GM19351 (cell line): ENCODE data around the gene TMLHE.
"Not testable (repeated sequence)": the region's sequence is repeated elsewhere in the genome, so short reads cannot be mapped to it uniquely, and the experiment has no call there.

Experiments used
- ATAC-seq: cut with Tn5 transposase; IDR thresholded peaks from one replicate; pipeline ENCODE4 v1.9.1; 2021; ENCODE audit warnings: mild to moderate bottlenecking, moderate library complexity; ENCODE audit not compliant: unreplicated experiment

Gene TMLHE

DNA sequence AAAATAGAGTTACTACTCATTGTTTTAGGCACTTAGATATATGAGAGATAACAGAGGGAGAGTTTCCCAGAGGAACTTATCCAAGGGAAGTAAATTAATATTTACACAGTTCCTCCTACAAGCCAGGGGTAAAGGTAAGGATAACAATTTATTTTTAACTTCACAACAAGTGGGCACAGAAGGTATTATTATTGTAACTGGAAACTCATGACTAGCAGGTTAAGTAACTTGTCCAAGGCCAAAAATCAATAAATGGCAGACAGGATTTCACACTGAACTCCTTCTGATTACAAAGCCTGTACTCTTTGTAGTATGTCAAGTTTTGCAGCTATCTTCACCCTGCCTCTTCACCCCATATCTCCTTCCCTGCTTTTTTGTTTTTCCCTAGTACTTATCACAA, 107.5 kb downstream of the TMLHE start:
- no peak for ATAC-seq

DNA sequence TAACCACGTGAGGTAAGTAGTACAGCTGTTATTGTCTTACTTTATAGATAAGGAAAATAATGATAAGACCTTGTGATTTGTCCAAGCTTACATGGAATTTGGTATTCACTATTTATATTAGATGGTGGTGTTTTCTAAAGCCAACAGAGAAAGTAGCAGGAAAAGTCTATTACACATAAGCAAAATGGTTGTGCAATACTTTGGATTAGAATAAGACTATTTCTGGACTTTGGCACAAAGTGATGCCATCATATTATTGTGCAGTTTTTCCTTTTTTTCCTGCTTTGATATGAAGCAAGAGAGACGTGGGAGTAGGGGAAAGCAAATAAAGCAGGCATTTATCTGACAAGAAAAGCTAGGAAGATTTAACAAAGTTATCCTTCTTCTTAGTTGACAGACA, 117.6 kb downstream of the TMLHE start:
- not testable (repeated sequence) for ATAC-seq

DNA sequence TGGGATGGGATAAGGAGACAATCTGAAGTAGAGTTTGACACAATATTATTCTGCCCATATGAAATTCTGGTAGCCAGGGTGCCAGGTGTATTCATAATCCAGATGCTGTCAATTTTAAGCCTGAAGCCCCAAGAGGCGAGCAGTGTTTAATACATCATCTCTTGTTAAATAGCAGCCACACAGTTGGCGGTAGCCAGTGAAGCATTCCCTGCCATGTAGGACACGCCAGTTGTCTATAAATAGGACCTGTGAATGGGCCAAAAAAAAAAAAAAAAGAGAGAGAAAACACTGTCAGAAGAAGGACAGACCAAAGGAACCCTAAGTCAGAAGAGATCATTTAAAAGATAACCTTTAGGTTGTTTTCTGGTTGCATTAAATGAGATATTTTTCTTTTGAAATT, 121.3 kb downstream of the TMLHE start:
- not testable (repeated sequence) for ATAC-seq

- not testable (repeated sequence) for ATAC-seq
Observed at GRCh38 chrX:155477136-155477535, 135.6 kb downstream of the TMLHE start.

DNA sequence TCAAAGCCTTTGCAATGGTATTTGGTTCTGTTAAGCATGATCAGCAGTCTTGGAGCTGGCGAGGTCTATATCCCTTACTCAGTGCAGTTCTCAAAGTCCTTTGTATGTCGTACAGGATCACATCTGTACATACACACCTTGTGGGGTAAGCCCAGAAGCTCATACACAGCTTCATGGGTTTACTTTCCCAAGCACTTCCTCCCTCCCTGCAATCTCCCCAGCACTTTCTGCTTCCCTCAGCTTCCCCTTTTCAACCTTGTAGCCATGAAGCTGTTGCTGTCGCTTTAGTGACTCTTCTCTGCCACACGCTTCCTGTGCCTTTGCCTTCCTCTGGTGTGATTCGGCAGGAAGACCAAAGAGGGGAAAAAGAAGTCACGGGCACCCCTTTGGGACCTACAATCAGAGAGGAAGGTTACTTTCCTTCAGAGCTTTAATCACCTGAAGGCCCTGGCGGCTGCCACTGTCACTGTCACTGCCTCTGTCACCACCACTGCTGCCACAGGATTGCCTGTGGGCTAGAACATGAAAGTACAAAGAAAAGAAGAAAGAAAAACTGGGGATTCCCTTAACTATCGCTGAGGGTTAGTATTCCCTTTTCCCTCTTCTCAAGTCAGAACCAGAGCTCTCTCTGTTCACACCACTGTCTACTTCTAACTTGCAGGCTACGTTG, 146.3 kb downstream of the TMLHE start:
- ATAC-seq: peak; percentile 63

DNA sequence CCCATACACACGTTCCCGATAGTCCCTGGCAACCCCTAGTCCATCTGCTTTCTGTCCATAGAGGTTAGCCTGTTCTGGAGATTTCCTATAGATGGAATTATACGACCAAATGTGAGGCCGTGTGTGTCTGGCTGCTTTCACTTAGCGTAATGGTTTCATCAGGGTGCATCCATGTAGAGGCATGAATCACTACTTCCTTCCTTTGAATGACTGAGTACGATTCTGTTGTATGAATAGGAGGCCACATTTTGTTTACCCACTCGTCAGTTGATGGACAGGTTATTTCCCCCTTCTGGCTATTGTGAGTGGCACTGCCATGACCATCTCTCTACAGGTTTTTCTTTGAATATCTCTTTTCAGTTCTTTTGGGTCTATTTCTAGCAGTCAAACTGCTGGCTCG, 152.3 kb downstream of the TMLHE start:
- ATAC-seq: not testable (repeated sequence)

DNA sequence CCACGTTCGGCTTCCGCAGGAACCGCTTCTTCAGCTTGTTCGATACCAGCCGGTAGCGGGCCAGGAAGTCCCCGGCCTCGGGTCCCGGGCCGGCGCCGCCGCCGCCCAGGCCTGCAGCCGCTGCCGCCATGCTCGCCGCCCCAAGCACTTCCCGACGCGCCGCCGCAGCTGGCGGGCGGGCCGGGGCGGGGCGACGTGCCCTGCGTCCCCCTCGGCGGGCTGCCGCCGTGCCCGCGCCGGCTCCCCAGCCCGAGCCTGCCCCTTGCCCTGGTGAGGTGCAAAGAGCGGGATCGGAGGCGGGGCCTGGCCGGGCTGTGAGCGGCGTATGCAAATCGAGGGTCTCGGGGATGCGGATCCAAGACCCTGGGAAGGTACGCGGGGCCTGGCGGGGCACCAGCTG, 154.3 kb downstream of the TMLHE start, which contains the start of gene F8A3:
F8A3 (minus strand) TSS at position 150 of the 400 bp plus-strand sequence; CDS start at position 130, 20 bp downstream.
- ATAC-seq: peak; percentile 73

DNA sequence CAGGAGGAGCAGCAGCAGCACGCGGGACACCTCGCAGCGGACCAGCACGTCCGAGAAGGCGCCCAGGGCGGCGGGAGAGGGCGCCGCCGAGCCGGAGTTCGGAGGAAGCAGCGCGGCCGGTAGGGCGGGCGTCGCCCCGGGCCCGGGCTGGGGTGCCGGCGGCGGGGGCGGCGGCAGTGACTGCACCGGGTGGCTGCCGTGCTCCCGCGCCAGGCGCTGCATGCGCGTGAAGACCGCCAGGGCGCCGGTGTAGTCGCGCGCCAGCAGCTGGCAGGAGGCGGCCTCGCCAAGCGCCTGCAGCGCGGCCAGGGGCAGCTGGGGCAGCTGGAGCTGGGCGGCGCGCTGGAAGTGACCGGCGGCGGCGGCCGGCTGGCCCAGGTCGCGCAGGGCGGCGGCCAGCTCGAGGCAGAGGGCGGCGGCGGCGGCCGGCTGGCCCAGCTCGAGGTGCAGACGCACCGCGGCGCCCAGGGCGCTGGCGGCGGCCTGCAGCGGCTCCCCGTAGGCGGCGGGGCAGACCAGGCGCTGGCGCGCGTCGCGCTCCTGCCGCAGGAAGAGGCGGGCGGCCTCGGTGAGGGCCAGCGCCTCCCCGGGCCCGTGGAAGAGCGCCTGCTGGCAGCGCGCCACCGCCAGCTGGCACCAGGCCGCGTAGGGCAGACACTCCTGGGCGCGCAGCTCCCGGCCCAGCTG, 154.8 kb downstream of the TMLHE start:
- peak; percentile 46 for ATAC-seq

- no peak for ATAC-seq
Observed at GRCh38 chrX:155441097-155441496, 171.7 kb downstream of the TMLHE start.
